GM19395 (cell line): ENCODE data around the gene FOXO3.
A peak's percentile ranks its signal among the peaks of the same experiment; 100 is the strongest.
"Not testable (repeated sequence)": the region's sequence is repeated elsewhere in the genome, so short reads cannot be mapped to it uniquely, and the experiment has no call there.

Source experiments
- ATAC-seq: cut with Tn5 transposase; IDR thresholded peaks from one replicate; pipeline ENCODE4 v1.9.1; 2021; ENCODE audit warnings: mild to moderate bottlenecking, moderate library complexity; ENCODE audit not compliant: unreplicated experiment

The FOXO3 gene

DNA sequence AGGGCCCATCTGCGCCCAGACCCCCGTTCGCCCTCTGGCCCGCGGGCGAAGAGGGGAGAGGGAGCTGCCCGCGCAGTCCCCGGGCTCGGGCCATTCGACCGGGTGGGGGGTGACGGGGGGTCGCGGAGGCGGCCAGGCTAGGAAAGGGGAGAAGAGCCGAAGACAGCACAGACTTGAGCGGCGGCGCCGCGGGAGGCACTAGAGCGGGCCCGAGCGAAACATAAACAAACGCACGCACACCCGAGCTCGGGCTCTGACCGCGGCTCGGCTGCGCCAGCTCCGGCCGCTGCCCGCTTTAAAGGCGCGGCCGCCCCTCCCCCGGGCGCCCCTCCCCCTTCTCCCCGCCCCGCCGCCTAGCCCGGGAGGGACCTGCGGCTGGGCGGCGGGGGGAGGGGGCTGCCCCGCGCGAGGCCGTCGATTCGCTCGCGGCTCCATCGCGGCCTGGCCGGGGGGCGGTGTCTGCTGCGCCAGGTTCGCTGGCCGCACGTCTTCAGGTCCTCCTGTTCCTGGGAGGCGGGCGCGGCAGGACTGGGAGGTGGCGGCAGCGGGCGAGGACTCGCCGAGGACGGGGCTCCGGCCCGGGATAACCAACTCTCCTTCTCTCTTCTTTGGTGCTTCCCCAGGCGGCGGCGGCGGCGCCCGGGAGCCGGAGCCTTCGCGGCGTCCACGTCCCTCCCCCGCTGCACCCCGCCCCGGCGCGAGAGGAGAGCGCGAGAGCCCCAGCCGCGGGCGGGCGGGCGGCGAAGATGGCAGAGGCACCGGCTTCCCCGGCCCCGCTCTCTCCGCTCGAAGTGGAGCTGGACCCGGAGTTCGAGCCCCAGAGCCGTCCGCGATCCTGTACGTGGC lies at the start of gene FOXO3:
TSS of gene FOXO3 (plus strand) at position 455 of the 846 bp plus-strand sequence. CDS start at position 747, 292 bp downstream.
- ATAC-seq, result no peak

DNA sequence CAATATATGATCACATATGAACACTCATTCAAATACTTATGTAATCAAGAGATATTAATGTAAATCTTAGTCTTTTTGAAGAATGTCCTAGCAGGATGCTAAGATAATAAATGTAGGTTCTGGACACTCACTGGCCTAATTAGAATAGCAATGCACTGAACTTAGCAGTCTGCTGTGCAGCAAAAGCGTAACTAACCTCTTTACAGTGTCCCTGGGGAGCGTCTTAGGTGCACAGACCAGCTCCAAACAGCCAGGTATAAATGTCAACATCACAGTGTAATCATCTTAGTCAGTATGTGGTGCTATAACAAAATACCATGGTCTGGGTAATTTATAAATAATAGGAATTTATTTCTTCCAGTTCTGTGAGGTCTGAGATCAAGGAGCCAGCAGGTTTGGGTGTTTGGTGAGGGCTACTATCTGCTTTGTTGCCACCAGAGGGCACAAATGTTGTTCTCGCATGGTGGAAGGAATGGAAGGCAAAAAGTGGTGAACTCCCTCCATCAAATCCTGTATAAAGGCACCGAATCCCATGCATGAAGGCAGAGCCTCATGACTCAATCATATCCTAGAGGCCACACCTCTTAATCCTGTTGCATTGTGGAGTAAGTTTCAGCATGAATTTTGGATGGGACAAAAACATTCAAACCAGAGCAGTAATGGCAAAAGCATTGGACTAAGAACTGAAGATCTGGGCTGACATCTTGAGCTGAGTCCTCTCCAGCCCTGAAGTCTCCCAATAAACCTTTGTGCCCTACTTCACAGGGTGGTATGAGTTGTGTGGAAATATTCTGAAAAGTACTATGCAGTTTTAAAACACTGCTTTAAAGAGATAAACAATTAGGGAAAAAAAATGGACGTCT lies 41.8 kb upstream of the FOXO3 start:
- no peak for ATAC-seq

DNA sequence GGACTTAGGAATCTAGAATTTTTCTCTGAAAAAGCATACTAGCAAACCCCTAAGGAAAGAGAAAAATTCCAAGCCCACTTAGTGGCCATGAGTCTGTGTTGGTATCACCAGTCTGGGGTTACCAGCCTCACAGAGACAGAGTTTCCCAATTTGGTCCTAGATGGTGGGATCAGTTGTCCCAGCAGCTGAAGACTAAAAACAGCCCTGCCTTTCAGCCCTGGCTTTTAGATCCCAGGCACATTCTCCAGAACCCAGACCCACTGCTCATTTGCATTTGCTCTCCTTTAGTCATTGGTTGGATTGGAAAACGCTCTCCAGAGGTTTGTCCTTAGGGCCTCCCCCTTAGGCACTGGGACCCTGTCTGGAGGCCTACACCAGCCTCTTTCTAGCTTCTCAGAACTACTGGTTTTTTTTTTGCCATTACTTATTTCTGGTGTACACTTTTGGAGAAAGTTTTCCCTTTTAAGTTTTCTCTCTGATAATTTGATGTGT lies 39.1 kb upstream of the FOXO3 start:
- ATAC-seq, result no peak

DNA sequence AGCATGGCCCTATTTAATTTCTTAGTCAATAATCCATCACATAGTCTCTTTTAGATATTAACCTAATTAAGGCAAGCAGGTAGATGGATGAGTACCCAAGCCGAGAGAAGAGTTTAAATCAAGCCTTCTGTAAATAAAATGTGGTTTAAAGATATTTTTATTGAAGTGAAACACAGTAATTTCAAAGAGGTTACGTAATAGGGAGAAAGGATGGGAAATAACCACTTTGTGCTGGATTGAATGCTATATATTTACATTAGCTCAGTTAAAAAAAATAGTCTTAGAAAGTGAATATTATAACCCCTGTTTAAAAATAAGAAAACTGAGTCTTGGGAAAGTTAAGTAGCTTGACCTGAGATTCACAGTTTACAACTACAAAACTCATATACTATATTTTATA lies 37.0 kb upstream of the FOXO3 start:
- ATAC-seq, result no peak

DNA sequence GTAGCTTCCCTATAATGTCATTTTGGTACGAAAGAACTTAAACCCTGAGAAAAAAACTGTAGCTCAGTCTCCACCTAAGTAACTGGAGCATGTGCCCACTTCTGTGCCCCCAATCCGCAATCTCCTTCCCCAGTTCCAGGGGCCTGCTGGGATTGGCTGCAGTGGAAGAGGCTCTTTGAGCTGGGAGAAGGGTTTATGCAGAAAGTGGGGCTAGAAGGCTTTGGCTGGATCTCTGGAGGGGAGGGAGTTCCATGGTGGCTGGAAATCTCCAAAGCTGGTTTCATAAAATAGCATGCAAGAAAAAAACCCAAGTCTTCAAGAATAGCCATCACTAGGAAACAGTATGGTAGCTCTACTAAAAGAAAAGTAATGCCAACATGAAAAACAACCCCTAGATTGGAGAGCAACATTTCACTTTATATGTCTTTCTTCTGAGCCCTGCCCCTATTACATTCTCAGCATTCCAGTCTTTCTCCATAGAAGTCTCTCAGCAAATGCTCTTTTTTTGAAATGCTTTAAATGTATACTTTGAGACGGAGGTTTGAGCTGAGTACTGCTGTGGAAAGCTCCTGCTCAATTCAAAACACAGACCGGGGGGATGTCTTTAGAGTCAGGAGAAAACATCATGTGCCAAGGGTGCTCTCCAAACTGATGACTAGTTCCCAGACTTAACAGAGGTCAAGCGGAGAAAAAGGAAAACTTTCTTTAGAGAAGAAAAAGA lies 36.0 kb upstream of the FOXO3 start:
- ATAC-seq, result no peak

DNA sequence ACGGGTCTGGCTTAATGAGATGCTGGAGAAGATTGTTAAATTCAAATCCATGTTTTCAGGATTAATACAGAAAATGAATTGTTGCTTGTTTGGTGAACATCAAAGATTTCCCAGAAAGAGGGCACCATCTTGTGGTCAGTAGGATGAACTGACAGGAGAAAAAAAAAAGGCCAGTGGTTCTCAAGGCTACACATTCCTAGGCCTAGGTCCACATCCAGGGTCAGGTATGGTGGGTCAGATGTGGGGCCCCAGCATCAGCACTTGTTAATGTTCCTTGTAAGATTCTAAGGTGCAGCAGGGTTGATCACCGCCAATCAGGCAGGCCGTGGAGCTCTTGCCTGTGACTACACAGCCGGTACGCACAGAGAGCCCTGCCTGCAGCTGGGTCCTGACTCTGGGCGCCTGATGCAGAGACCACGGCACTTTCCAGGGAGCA lies 34.0 kb upstream of the FOXO3 start:
- no peak for ATAC-seq

DNA sequence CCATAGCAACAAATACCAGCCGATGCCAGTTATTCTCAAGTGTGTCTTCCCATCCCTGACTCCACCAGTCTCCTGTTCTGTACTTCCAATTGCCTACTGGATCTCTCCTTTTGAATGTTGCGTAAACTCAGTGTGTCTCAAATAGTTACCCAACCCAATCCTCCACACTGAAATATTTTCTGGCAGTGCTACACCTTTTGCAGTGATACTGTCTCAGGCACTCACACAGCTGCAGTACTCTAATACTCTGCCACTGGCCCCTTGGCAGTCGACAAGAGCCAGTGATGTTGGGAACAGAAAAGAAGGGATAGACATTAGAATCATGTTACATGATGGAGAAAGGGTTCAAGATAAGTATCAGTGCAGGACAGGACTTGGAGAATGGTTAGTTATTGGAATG lies 31.8 kb upstream of the FOXO3 start:
- ATAC-seq, result no peak

DNA sequence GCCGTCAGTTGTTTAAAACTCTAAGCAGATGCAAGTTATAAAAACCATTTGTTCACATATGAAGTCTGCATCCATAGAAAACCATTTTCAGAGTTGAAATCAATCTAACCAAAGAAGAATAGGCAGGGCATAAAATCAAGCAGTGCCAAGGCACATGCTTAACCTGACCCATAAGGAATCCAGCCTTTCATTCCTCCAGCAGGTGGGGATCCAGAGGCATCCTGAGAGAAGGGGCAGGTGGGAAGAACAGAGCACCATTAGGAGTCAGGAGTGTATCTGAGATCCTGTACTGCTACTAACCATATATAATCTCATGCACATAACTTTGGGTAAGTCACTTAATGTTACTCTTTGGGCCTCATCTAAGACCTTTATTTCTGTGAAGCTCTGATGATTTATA lies 29.4 kb upstream of the FOXO3 start:
- no peak for ATAC-seq

DNA sequence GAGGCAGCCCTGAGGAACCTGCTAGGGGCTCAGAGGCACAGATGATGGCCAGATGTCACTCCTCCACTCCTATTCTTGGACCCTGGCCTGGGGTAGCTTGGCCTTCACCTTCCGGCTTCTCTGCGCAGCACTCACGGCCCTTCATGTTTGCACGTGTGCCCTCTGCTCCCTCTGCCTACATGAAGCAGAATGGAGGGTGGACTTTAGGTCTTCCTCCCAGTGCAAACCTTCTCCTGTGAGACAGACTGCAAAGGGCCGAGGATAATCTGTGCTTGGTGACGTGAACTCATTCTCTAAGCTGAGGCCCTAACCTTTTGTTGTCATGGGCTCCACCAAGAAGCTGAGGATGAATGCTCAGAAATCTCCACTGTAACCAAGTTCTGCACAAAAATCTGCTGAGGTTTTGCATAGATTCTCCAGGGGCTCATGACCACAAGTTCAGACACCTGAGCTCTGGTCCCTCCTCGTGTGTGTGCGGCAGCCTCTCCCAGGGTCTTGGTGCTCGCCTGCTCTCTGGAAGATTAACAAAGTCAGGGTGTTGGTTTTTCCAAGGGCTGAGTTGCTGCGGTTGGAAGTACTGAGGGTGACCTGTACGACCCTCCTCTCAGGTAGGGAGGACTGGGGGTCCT lies 25.5 kb upstream of the FOXO3 start:
- ATAC-seq, result no peak

DNA sequence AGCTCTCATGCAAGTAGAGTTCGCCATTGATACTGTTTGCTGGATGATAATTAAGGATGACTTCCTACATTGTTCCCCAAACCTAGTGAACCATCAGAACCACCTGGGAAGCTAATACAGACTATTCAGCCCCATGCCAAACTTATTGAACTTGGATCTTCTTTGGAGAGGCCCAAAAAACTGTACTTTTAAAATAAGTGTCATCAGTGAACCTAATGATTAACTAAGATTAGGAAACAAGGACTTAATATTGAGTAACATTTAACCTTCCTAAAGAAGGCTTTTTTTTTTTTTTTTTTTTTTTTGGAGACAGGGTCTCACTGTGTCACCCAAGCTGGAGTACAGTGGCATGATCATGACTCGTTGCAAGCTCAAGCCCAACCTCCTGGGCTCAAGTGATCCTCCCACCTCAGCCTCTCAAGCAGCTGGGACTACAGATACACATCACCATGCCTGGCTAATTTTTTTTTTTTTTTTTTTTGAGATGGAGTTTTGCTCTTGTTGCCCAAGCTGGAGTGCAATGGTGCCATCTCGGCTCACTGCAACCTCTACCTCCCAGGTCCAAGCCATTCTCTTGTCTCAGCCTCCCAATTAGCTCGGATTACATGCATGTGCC lies 24.7 kb upstream of the FOXO3 start:
- not testable (repeated sequence) for ATAC-seq

DNA sequence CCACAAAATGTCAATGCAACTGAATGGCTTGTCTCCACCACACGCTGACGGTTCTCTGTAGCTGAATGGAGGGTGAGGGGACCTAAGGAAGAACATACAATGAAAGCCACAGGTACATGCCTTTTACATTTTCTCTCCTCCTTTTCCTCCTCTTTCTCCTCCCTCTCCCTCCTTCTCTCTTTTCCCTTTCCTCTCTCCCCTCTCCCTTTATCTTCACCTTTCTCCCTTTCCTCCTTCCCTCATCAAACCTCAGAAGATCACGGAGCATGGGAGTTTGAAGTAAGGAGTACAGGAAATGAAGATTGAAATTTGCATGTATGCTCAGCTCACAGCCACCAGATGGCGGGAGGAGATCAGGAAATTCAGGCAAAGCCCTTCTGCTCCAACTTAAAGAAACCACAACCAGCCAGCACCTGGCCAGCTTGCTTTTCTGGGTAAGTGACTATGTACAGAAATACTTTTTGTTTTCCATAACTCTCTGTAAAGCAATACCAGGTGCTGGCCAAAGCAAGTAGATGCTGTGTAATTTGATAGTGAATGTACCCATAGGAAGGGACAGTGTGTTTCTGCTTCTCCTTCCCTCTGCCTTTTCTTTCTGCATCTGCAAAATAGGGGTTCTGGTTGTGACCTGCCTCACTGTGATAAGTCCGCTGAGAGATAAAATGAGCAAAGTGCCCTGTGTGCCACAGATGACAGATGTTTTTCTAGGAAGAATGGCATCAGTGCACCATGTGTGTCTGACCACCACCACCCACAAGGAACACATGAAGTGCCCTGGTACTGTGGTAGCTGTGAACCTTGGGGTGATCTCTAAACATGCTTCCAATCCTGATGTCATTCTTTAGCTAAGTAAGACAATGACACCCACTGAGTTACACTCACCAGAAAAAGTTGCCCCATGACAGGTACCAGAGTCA lies 18.6 kb upstream of the FOXO3 start:
- peak; percentile 65 for ATAC-seq

DNA sequence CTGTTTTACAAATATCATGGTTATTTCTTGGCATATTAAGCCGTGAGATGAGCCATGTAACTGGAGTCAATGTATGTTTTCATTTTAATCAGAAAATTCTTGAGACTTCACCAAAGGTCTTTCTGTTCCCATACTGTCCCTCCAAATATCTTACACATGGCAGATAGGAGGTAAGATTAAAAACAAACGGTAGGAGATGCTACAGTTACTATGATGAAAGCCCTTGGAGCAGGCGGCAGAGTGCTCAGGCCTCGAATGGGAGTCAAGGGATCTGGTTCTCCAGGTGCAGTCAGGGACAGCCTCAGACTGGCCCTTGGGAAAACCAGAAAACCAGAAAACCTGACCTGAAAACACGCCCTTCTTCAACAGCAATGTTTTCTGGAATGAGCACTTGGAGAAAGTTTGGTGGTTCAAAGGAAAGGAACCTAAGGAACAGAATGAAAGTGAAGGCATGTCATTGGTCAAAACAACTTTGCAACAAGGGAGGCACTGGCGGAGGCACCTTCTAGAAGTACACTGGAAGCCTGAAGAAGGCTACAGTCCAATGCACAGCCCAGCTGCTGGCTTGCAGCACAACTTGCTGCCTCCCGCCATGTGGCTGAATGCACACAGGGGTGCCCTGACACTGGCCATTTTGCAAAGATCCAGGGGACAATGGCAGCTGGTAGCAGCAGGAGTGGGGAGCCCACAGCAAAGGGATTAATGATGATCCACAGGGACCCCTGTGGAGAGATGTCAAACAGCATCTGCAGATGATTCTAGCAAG lies 17.4 kb upstream of the FOXO3 start:
- no peak for ATAC-seq

DNA sequence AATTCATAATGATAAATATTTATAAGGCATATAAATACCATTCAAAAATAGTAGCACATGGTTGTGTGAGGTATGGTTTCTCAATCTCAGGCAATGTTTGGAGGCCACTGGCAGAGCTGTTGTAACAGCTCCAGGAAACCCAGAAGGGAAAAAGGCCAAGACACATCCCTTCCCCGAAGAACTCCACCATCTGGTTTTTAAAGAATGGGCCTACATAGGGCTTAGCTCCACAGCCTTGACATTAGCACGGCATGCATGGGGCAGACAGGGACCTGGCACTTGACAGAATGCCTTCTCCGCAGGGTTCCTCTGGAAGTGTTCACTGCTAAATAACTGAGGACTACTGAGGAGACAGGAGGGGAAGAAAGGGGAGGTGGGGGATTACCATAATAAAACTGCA lies 16.1 kb upstream of the FOXO3 start:
- ATAC-seq, result no peak

DNA sequence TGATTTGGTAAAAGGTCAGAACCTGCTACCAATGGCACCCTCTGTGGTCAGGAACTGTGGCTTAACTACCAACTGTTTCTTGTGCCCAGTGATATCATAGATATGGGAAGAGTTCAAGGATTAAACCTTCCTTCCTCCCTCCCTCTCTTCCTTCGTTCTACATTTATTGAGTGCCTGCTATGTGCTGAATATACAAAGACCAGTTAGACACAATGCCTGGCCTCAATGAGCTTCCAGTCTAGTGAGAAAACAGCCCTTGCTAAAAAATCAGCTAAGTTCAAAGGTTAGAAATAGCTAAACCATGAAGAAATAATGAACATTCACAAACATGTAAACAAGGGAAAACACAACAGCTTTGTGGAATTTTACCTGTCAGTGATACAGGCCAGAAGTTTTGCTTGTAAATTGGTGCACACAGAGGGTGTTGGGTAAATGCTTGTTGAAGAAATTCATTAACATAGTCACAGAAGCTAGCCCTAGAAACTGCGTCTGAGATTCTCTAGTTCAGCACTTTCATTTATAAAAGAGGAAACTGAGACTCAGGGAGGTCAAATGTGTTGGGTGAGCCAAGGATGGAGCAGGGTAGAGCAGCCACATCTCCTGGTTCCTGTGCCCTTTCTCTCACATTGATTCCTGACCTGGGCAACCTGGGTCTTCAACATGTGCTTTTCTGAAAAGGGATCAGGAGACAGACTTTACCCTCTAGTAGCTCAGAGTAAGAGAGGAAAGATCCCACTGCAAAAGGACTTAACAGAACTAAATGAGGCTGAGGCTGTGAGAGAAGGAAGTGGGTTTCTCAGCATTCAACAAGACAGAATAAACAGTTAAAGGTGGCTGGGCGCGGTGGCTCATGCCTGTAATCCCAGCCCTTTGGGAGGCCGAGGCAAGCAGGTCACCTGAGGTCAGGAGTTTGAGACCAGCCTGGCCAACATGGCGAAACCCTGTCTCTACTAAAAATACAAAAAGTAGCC lies 14.4 kb upstream of the FOXO3 start:
- ATAC-seq, result no peak

DNA sequence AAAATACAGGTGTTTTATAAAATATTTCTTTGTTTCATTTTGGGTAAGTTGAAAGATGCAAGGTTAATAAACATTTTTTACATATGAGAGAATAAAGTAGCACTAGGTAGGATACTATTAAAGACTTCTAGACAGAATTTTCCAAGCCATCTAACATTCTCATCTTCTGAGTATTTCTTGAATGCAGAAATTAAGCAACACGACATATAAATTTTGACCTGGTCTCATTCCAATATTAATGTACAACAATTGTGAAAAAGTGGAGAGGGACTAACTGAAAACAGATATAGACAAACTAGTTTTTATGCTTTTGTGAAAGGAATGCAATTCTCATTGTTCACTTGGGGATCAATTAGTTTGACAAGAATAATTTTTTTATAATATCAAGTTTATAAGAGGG lies 11.5 kb upstream of the FOXO3 start:
- ATAC-seq, result no peak

DNA sequence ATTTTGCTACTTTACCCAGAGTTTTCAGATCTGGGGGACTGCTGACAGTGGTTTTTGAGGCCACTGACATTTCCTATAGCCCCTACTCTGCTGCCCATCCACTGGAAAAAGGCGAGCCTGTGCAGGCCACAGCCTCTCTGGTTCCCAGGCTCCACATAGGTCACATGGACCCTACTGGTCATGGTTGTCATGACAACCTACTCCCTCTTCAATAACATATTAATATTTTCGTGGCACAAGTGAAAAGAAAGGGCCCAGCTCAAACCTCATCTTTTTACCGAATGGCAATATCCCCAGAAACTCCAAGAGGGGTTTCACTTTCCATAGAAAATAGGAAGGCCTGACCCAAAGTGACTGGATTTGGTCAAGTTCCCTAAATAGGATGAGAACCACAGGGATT lies 11.0 kb upstream of the FOXO3 start:
- ATAC-seq, result no peak

DNA sequence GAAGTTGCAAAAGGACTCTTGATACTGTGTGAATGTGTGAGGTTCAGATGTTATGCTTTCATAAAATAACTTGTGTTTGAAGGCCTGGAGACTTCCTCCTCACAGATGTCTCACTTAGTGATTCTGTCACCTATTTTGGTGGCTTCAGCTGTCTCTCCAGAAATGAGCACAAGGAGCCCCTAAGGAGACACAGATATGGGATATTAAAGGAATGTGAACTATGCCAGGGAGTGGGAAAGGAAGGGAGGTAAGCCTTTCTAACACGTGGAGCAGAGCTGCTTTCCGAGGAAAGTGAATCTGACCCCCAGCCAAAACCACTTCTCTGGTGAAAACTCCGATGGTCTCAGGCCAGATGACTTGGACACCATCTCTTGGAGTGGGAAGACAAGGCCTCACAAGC lies 10.5 kb upstream of the FOXO3 start:
- ATAC-seq, result no peak
